22Rv1 (cell line): ENCODE results near the gene CKS1B.
A peak's percentile ranks its signal among the peaks of the same experiment; 100 is the strongest.

Source experiments
- H3K27ac ChIP-seq: fragments of 450-650 bp; 2 replicates; pipeline ENCODE4 v1.5.1; 2017
- CTCF ChIP-seq: fragments of 450-650 bp; IDR thresholded peaks from 2 replicates; pipeline ENCODE4 v1.5.1; 2017; ENCODE audit warnings: mild to moderate bottlenecking
- ZFX ChIP-seq: fragments of 450-650 bp; IDR thresholded peaks from 2 replicates; pipeline ENCODE4 v1.6.1; 2017; ENCODE audit warnings: antibody characterized with exemption, borderline replicate concordance

The CKS1B gene

DNA sequence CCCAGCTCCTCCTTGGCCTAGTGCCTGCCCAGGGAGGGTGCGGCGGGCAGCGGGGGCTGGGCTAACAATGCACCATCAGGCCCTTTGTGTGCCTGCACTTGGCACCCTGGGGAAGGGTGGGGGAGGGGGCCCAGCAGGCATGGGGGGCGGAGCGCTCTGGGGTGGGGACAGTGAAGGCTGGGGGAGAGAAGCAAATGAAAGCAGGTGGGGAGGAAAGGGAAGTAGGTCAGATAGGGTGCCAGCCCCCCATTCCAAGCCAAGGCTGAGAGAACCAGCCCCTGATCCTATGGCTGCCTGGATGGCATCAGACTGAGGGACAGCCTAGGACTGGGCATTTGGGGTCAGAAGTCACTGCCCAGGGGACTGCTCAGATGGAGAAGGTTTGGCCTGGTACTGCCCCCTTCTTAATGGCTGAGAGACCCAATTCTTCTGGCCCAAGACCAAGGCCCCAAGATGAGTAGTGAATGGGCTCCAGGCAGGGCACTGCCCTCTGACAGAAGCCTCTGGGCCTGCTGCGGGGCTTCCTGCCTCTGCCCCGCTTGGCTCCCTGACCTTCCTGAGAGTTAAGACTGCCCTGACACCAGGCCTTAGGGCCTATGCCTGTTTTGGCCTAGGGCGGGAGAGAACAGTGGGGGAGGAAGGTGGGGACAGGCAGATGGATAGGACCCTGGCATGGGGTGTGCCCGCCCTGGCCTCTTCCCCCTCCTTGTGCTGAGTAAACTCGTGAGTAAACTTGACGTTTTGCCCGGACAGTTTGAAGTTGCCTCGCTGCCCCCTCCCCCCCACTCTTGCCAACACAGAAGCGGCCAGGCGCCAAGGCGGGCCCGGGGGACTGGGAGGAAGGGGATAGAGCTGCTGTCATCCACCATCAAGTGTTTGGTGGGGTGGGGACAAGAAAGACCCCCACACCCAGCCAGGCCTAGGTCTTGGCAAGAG is 30.9 kb downstream of the CKS1B start:
- H3K27ac ChIP-seq, result peak overlapping the region; percentile 98
- TF ChIP-seq CTCF (no peak), ZFX (no peak)

DNA sequence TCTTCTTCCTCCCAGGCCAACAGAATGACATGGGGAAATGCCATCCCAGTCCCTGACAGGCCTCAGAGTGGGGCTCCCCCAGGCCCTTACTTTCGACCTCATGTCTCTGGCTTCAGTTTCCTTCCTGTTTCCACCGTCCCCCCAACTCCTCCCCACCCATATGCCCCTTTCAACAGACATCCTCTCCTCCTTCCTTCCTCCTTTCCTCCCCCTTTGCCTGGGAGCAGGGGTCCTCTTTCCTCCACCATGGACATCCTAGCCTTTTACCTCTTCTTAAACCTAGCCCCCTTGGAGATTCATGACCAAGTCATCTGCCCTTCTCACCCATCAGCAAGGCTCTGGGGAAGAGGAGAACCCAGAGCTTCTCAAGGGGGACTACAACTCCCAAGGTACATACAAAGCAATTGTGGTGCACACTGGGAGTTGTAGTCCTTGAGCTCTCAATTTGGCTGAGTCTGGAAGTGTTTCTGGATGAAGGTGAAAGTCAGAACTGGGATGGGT is 32.2 kb downstream of the CKS1B start:
- peak overlapping the region; percentile 98 for H3K27ac ChIP-seq

DNA sequence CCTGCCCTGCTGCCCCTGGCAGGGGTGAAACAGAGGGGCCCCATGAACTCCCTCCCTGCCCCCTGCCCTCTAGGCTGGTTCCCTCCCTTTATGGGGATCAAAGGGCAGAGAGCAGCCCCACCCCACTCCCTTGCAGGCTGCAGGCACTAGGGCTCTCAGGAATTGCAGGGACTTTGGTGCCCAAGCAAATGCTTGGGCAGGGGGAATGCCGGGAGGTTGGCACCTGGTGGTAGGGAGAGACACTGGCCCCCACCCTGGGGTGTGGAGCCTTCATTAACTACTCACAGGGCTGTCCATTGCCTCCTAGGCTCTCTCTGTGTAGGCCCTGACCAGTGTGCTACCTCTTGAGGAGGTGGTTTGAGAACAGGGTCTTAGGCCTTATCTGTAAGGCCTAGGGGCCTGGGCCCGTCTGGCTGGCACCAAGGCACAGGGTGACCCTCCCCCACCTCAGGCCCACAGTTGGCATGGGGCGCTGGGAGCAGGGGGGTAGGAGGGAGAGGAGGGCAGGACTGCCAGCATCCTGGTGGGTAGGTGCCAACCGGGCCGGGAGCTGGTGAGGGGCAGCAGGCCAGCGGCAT is 32.9 kb downstream of the CKS1B start:
- peak overlapping the region; percentile 98 for H3K27ac ChIP-seq
- TF ChIP-seq ZFX (no peak), CTCF (no peak)

More for the DNA sequence above, 32.2 kb downstream of the CKS1B start:
- TF ChIP-seq ZFX, result no peak
- TF ChIP-seq CTCF, result no peak

DNA sequence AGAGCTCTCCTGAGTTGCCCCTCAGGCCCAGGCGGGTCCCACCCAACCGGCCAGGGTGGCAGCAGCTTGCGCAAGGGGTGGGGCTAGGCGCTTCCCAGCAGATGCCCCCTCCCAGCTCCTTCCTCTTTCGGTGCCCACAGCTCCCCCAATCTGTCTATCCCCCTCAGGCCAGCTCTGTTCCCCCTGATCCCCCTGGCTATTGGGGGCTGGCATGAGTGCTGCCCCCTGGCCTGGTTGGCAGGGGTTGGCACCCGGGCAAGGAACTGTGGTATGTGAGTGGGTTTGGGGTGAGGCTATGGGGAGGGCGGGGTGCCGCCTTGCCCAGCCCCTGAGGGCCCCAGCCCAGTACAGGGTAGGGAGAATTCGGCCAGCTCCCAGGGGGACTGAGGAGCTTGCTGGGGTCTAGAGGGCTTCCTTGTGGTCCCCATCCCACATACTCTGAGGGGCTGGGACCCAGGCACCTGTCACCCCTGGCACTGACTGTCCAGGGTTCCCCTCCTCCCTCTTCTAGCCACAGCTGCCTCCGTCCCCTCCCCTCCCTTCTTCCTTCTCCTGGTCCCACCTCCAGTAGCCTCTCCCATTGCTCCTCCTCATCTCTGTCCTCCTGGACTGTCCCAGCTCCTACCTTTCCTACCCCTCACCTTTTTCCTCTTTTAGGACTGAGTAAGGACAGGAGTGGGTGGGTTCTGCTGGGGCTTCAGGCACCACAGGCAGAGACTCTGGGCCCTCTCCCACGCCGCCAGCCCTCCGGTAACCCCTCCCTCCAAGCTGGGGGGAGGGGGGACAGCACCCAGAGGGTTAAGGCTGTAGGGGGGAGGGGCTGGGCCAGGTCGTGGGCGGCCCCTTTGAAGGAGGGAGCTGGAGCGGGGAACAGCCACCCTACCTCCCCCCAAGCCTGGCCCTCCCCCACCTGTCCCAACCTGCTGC is 33.8 kb downstream of the CKS1B start:
- TF ChIP-seq ZFX (no peak), CTCF (no peak)
- H3K27ac ChIP-seq, result peak overlapping the region; percentile 98

GRCh38 chr1:155009221-155009711 is 34.8 kb downstream of the CKS1B start:
- TF ChIP-seq CTCF (no peak), ZFX (no peak)
- H3K27ac ChIP-seq, result peak overlapping the region; percentile 98

DNA sequence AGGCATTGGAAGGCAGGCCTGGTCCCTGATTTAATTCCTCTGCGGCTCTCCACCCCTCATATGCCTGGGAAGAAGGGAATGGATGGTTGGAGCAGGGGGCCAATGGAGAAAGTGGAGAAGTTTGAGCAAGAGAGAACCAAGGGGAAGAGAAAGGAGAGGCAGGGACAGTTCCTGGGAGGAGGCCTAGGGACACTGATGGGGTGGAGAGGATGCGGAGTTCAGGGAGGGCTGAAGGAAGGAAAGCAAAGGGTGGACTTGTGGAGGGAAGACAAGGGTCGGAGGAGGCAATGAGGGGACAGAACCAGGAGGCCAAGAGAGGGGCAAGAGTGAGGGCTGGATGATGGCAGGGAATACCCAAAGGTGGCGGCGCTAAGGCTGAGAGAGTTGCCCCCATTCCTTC is 35.3 kb downstream of the CKS1B start:
- peak overlapping the region; percentile 98 for H3K27ac ChIP-seq
- no peak for TF ChIP-seq CTCF
- TF ChIP-seq ZFX, result no peak
